ENCODE data around the gene GTF3C5.
"Not testable (repeated sequence)": the region's sequence is repeated elsewhere in the genome, so short reads cannot be mapped to it uniquely, and the experiment has no call there.

The GTF3C5 gene

GRCh38 chr9:132995879-132996278 lies 34.9 kb upstream of the GTF3C5 start:
- DNase-seq (ENCODE audit: low read depth, low spot score), result no peak

- DNase-seq (ENCODE audit: low read depth, low spot score), result no peak
Measured at GRCh38 chr9:132996526-132996925, 34.3 kb upstream of the GTF3C5 start.

- DNase-seq (ENCODE audit: low read depth, low spot score), result no peak
Measured at GRCh38 chr9:132997591-132997990, 33.2 kb upstream of the GTF3C5 start.

- DNase-seq (ENCODE audit: low read depth, low spot score), result not testable (repeated sequence)
Measured at GRCh38 chr9:132998221-132998620, 32.6 kb upstream of the GTF3C5 start.

- DNase-seq (ENCODE audit: low read depth, low spot score), result no peak
Measured at GRCh38 chr9:132998831-132999635, 31.8 kb upstream of the GTF3C5 start.

GRCh38 chr9:133002147-133003070 lies 28.4 kb upstream of the GTF3C5 start:
- no peak for DNase-seq (ENCODE audit: low read depth, low spot score)

- no peak for DNase-seq (ENCODE audit: low read depth, low spot score)
Measured at GRCh38 chr9:133003071-133003461, 27.7 kb upstream of the GTF3C5 start.

- peak; percentile 91 for DNase-seq (ENCODE audit: low read depth, low spot score)
Measured at GRCh38 chr9:133003671-133004090, 27.1 kb upstream of the GTF3C5 start.

- no peak for DNase-seq (ENCODE audit: low read depth, low spot score)
Measured at GRCh38 chr9:133004091-133004998, 26.5 kb upstream of the GTF3C5 start.

GRCh38 chr9:133004999-133005760 lies 25.6 kb upstream of the GTF3C5 start:
- DNase-seq (ENCODE audit: low read depth, low spot score), result no peak

- DNase-seq (ENCODE audit: low read depth, low spot score), result no peak
Measured at GRCh38 chr9:133005957-133006356, 24.8 kb upstream of the GTF3C5 start.

- no peak for DNase-seq (ENCODE audit: low read depth, low spot score)
Measured at GRCh38 chr9:133006731-133007352, 24.0 kb upstream of the GTF3C5 start.

- DNase-seq (ENCODE audit: low read depth, low spot score), result no peak
Measured at GRCh38 chr9:133008406-133008805, 22.4 kb upstream of the GTF3C5 start.

GRCh38 chr9:133008824-133009223 lies 22.0 kb upstream of the GTF3C5 start:
- DNase-seq (ENCODE audit: low read depth, low spot score), result no peak

- no peak for DNase-seq (ENCODE audit: low read depth, low spot score)
Measured at GRCh38 chr9:133009906-133010582, 20.8 kb upstream of the GTF3C5 start.

- DNase-seq (ENCODE audit: low read depth, low spot score), result no peak
Measured at GRCh38 chr9:133014696-133015095, 16.1 kb upstream of the GTF3C5 start.

GRCh38 chr9:133023117-133023890 lies 7.5 kb upstream of the GTF3C5 start:
- no peak for DNase-seq (ENCODE audit: low read depth, low spot score)

- no peak for DNase-seq (ENCODE audit: low read depth, low spot score)
Measured at GRCh38 chr9:133026426-133026825, 4.4 kb upstream of the GTF3C5 start.

GRCh38 chr9:133027134-133027533 lies 3.7 kb upstream of the GTF3C5 start:
- no peak for DNase-seq (ENCODE audit: low read depth, low spot score)
